C4-2B (cell line): ENCODE results near the gene LIM2.

Experiments
- ZFX ChIP-seq: fragments of 450-650 bp; IDR thresholded peaks from 2 replicates; pipeline ENCODE4 v1.6.1; 2017
- TF ChIP-seq, protein P1 (sequence below): fragments of 450-650 bp; conservative IDR thresholded peaks from 2 replicates; pipeline ENCODE4 v1.5.1; 2017; ENCODE audit warnings: mild to moderate bottlenecking

DNA sequence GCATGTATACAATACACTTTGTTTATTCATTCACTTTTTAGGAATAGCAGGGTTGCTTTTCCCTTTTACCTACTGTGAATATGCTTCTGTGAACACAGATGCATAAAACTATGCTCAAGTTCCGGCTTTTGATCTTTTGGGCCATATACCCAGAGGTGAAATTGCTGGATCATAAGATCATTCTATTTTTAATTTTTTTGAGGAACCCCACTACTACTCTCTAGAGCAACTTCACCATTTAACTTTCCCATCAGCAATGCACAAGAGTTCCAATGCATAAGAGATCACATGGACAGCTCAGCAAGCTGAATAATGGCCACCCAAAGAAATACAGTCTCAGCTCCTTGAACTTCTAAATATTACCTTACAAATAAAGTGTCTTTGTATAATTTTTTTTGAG, 46.7 kb upstream of the LIM2 start:
- TF ChIP-seq, protein P1, sequence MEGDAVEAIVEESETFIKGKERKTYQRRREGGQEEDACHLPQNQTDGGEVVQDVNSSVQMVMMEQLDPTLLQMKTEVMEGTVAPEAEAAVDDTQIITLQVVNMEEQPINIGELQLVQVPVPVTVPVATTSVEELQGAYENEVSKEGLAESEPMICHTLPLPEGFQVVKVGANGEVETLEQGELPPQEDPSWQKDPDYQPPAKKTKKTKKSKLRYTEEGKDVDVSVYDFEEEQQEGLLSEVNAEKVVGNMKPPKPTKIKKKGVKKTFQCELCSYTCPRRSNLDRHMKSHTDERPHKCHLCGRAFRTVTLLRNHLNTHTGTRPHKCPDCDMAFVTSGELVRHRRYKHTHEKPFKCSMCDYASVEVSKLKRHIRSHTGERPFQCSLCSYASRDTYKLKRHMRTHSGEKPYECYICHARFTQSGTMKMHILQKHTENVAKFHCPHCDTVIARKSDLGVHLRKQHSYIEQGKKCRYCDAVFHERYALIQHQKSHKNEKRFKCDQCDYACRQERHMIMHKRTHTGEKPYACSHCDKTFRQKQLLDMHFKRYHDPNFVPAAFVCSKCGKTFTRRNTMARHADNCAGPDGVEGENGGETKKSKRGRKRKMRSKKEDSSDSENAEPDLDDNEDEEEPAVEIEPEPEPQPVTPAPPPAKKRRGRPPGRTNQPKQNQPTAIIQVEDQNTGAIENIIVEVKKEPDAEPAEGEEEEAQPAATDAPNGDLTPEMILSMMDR: no peak
- TF ChIP-seq ZFX: no peak
